ENCODE data around the gene RAB31.

DNA sequence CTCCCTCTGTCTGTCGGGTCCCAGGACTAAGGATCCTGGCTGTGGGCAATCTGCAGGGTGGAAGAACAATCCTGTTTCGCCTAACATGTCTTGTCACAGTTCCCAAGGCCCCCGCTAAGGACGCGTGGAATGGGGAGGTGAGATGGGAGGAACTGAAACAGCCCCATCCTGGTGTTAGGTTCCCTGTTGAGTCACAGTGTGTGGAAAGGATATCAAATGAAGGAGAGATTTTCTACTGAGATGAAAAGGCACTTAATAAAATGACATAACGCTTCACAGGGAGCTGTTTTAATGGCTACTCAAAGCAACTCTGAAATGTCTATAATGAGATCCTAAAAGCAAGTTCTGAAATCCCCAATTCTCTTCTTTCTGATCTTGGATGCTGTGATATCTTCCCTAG, 52.5 kb downstream of the RAB31 start:
- TF ChIP-seq, protein P1, sequence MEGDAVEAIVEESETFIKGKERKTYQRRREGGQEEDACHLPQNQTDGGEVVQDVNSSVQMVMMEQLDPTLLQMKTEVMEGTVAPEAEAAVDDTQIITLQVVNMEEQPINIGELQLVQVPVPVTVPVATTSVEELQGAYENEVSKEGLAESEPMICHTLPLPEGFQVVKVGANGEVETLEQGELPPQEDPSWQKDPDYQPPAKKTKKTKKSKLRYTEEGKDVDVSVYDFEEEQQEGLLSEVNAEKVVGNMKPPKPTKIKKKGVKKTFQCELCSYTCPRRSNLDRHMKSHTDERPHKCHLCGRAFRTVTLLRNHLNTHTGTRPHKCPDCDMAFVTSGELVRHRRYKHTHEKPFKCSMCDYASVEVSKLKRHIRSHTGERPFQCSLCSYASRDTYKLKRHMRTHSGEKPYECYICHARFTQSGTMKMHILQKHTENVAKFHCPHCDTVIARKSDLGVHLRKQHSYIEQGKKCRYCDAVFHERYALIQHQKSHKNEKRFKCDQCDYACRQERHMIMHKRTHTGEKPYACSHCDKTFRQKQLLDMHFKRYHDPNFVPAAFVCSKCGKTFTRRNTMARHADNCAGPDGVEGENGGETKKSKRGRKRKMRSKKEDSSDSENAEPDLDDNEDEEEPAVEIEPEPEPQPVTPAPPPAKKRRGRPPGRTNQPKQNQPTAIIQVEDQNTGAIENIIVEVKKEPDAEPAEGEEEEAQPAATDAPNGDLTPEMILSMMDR (IDR thresholded peaks at IDR 0.05) = no peak
- TF ChIP-seq, protein P2, sequence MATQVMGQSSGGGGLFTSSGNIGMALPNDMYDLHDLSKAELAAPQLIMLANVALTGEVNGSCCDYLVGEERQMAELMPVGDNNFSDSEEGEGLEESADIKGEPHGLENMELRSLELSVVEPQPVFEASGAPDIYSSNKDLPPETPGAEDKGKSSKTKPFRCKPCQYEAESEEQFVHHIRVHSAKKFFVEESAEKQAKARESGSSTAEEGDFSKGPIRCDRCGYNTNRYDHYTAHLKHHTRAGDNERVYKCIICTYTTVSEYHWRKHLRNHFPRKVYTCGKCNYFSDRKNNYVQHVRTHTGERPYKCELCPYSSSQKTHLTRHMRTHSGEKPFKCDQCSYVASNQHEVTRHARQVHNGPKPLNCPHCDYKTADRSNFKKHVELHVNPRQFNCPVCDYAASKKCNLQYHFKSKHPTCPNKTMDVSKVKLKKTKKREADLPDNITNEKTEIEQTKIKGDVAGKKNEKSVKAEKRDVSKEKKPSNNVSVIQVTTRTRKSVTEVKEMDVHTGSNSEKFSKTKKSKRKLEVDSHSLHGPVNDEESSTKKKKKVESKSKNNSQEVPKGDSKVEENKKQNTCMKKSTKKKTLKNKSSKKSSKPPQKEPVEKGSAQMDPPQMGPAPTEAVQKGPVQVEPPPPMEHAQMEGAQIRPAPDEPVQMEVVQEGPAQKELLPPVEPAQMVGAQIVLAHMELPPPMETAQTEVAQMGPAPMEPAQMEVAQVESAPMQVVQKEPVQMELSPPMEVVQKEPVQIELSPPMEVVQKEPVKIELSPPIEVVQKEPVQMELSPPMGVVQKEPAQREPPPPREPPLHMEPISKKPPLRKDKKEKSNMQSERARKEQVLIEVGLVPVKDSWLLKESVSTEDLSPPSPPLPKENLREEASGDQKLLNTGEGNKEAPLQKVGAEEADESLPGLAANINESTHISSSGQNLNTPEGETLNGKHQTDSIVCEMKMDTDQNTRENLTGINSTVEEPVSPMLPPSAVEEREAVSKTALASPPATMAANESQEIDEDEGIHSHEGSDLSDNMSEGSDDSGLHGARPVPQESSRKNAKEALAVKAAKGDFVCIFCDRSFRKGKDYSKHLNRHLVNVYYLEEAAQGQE (IDR thresholded peaks at IDR 0.05) = no peak
- no peak for TF ChIP-seq SMC3 (IDR thresholded peaks at IDR 0.05)
- TF ChIP-seq, protein P3, sequence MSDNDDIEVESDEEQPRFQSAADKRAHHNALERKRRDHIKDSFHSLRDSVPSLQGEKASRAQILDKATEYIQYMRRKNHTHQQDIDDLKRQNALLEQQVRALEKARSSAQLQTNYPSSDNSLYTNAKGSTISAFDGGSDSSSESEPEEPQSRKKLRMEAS (IDR thresholded peaks at IDR 0.05) = no peak

Measured in A549 (cell line).